ENCODE results near the gene TMEM242. TPM values are rescaled to one million over a fixed set of nuclear protein-coding genes. Genes with fewer than 3 reads are reported as not detected.

The TMEM242 gene
- total and polyA plus RNA-seq, 2 donors (not counting 1 experiment from before 2014, with no cell fraction given) = 6.3 to 24.1 TPM

GRCh38 chr6:157242791-157243190, 80.5 kb downstream of the TMEM242 start:
- Mint-ChIP-seq H3K27ac (no peak overlapping the region), H3K4me1 (peaks cover 4% of the 10 kb centered on the region), H3K4me3 (no peak overlapping the region), H3K9me3 (ENCODE audit: insufficient read depth) (no peaks in the 10 kb centered on the region), H3K27me3 (peaks cover 40% of the 10 kb centered on the region)
- no peaks in the 10 kb centered on the region for H3K36me3 ChIP-seq (replicated peaks in 1 of 2; ENCODE audit: control extremely low read depth in 1 of 2, control insufficient read depth in 1 of 2, extremely low read depth in 1 of 2, insufficient read depth in 2 of 2, low read length in 1 of 2)
- peaks cover 0 to 5% of the 10 kb centered on the region in 2 donors for H3K4me1 ChIP-seq (ENCODE audit: control insufficient read depth in 2 of 2, insufficient read depth in 2 of 2, low read length in 2 of 2)
- ChIA-PET CTCF (no interaction called here), POLR2A (no interaction called here)
- 79% methylated on average over 5 of the region's 6 CpGs for WGBS (ENCODE audit: insufficient coverage)
- no peak overlapping the region for H3K27ac ChIP-seq (ENCODE audit: low read length in 2 of 2)
- no peak overlapping the region for H3K4me3 ChIP-seq (ENCODE audit: control extremely low read depth in 1 of 5, extremely low read depth in 1 of 5, insufficient read depth in 1 of 5, low read depth in 2 of 5, low read length in 4 of 5)
- H3K9ac ChIP-seq (ENCODE audit: low read length) = no peak overlapping the region
- no peak overlapping the region for H3K4me2 ChIP-seq (replicated peaks; ENCODE audit: low read depth, low read length, poor library complexity, severe bottlenecking)
- no peak for ATAC-seq (ENCODE audit: low read depth)
- peaks cover 0 to 21% (median 0%) of the 10 kb centered on the region in 4 experiments for H3K27me3 ChIP-seq (replicated peaks in 1 of 4; ENCODE audit: control extremely low read depth in 1 of 4, control insufficient read depth in 3 of 4, insufficient read depth in 4 of 4, low read length in 3 of 4)
- peaks cover 0 to 19% (median 0%) of the 10 kb centered on the region in 3 donors for H3K9me3 ChIP-seq (ENCODE audit: control extremely low read depth in 1 of 3, control insufficient read depth in 2 of 3, insufficient read depth in 1 of 3, low read length in 2 of 3)
- TF ChIP-seq EZH2 (IDR thresholded peaks at IDR 0.05; ENCODE audit: borderline replicate concordance, insufficient read depth, low read depth, low read length, poor library complexity, severe bottlenecking) (no peak), CTCF (IDR thresholded peaks at IDR 0.05) (no peak)
- H4K20me1 ChIP-seq (ENCODE audit: control insufficient read depth, insufficient read depth, low read length, poor library complexity, severe bottlenecking) = no peaks in the 10 kb centered on the region
- intact Hi-C loops (cut with micrococcal nuclease) = no loop called here
- H2AFZ ChIP-seq (ENCODE audit: insufficient read depth, low read depth, low read length, poor library complexity, severe bottlenecking) = no peak overlapping the region
- DNase-seq = no peak
- H3K79me2 ChIP-seq (ENCODE audit: control insufficient read depth, insufficient read depth, low read length) = no peaks in the 10 kb centered on the region

DNA sequence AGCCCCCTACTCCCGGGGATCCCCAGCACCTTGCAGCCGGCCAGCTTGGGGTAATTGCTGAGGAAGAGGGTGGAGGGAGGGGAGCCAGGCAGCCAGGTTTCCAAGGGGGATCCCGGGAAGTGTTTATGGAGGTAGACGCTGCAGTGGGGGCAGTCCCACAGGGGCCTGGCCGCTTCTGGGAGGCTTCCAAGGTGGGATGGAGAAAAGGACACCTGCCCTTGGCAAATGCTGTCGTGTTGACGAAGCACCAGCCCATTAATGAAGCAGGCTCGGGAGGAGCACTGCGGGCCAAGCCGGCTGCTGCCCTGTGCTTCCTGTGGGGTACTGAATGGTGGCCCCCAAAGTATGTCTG, 82.4 kb downstream of the TMEM242 start:
- Histone ChIP-seq H3K27me3 (replicated peaks in 1 of 4; ENCODE audit: control extremely low read depth in 1 of 4, control insufficient read depth in 3 of 4, insufficient read depth in 4 of 4, low read length in 3 of 4) (peaks cover 0 to 35% (median 2%) of the 10 kb centered on the region in 4 experiments), H3K36me3 (replicated peaks in 1 of 2; ENCODE audit: control extremely low read depth in 1 of 2, control insufficient read depth in 1 of 2, extremely low read depth in 1 of 2, insufficient read depth in 2 of 2, low read length in 1 of 2) (no peaks in the 10 kb centered on the region), H3K79me2 (ENCODE audit: control insufficient read depth, insufficient read depth, low read length) (no peaks in the 10 kb centered on the region), H2AFZ (ENCODE audit: insufficient read depth, low read depth, low read length, poor library complexity, severe bottlenecking) (no peak overlapping the region), H3K9ac (ENCODE audit: low read length) (no peak overlapping the region), H3K9me3 (ENCODE audit: control extremely low read depth in 1 of 3, control insufficient read depth in 2 of 3, insufficient read depth in 1 of 3, low read length in 2 of 3) (peaks cover 0 to 16% (median 0%) of the 10 kb centered on the region in 3 donors), H3K27ac (ENCODE audit: low read length in 2 of 2) (no peak overlapping the region), H3K4me2 (replicated peaks; ENCODE audit: low read depth, low read length, poor library complexity, severe bottlenecking) (peak overlapping the region; percentile 38), H4K20me1 (ENCODE audit: control insufficient read depth, insufficient read depth, low read length, poor library complexity, severe bottlenecking) (no peaks in the 10 kb centered on the region), H3K4me1 (ENCODE audit: control insufficient read depth in 2 of 2, insufficient read depth in 2 of 2, low read length in 2 of 2) (peaks cover 5 to 9% of the 10 kb centered on the region in 2 donors), H3K4me3 (ENCODE audit: control extremely low read depth in 1 of 5, extremely low read depth in 1 of 5, insufficient read depth in 1 of 5, low read depth in 2 of 5, low read length in 4 of 5) (no peak overlapping the region)
- CTCF ChIA-PET = no interaction called here
- Mint-ChIP-seq H3K4me3 (no peak overlapping the region), H3K27ac (no peak overlapping the region), H3K9me3 (ENCODE audit: insufficient read depth) (no peaks in the 10 kb centered on the region), H3K4me1 (peaks cover 11% of the 10 kb centered on the region), H3K27me3 (peaks cover 48% of the 10 kb centered on the region)
- WGBS (ENCODE audit: insufficient coverage) = 90% methylated on average over 8 of the region's 10 CpGs
- POLR2A ChIA-PET = no interaction called here
- ATAC-seq (ENCODE audit: low read depth) (no peak), DNase-seq (no peak)
- TF ChIP-seq EZH2 (IDR thresholded peaks at IDR 0.05; ENCODE audit: borderline replicate concordance, insufficient read depth, low read depth, low read length, poor library complexity, severe bottlenecking) (no peak), CTCF (IDR thresholded peaks at IDR 0.05) (no peak)
- intact Hi-C loops (cut with micrococcal nuclease) = no loop called here
